HL-60 (cell line): ENCODE results near the gene ADAMTS10.
A peak's percentile ranks its signal among the peaks of the same experiment; 100 is the strongest.
"Not testable (repeated sequence)": the region's sequence is repeated elsewhere in the genome, so short reads cannot be mapped to it uniquely, and the experiment has no call there.

ENCODE experiments used
- DNase-seq, 2 experiments: peaks; one replicate each; pipeline ENCODE4 v3.0.0-alpha.2; 2010 to 2020; ENCODE audit warnings: low read depth in 1 of 2, low spot score in 1 of 2
- H3K27ac ChIP-seq: fragments of 250-450 bp; sonication (Bioruptor Pico); replicated peaks from 2 replicates; pipeline ENCODE4 v1.5.1; 2020; ENCODE audit warnings: mild to moderate bottlenecking, moderate library complexity
- H3K27me3 ChIP-seq: fragments of 250-450 bp; sonication (Bioruptor Pico); 2 replicates; pipeline ENCODE4 v1.5.1; 2021; ENCODE audit warnings: mild to moderate bottlenecking, moderate library complexity; ENCODE audit not compliant: insufficient read depth, poor library complexity, severe bottlenecking
- H3K4me3 ChIP-seq: replicated peaks from 2 replicates; pipeline ENCODE4 v1.5.1; 2011; ENCODE audit warnings: mild to moderate bottlenecking, control low read depth, low read length; ENCODE audit not compliant: insufficient read depth
- CTCF ChIP-seq: IDR thresholded peaks from one replicate; pipeline ENCODE4 v1.5.1; 2011; ENCODE audit warnings: low read length, control low read depth, inconsistent platforms; ENCODE audit not compliant: insufficient read depth
- GABPA ChIP-seq: IDR thresholded peaks from 2 replicates; pipeline ENCODE4 v1.6.1; 2012; ENCODE audit warnings: low read depth
- POLR2AphosphoS5 ChIP-seq: IDR thresholded peaks from 2 replicates; pipeline ENCODE4 v1.6.1; 2012; ENCODE audit warnings: low read depth
- REST ChIP-seq: IDR thresholded peaks from 2 replicates; pipeline ENCODE4 v1.6.1; 2012; ENCODE audit warnings: low read depth; ENCODE audit not compliant: insufficient replicate concordance
- SPI1 ChIP-seq: IDR thresholded peaks from 2 replicates; pipeline ENCODE4 v1.6.1; 2012; ENCODE audit warnings: low read depth, mild to moderate bottlenecking, borderline replicate concordance

ADAMTS10 gene

GRCh38 chr19:8576273-8576993, 34.1 kb downstream of the ADAMTS10 start:
- Histone ChIP-seq H3K27ac (peak overlapping the region; percentile 93), H3K4me3 (peak overlapping the region; percentile 65), H3K27me3 (no peaks in the 10 kb centered on the region)
- no peak for TF ChIP-seq CTCF
- peak; percentile 65 for TF ChIP-seq POLR2AphosphoS5
- no peak for TF ChIP-seq REST
- no peak for TF ChIP-seq GABPA
- peak; percentile 97 for TF ChIP-seq SPI1
- peak; percentile 86 to 89 for DNase-seq

- peak in 1 of 2 experiments; percentile 60 for DNase-seq
- H3K27ac ChIP-seq = peak overlapping the region; percentile 93
- TF ChIP-seq GABPA (no peak), CTCF (no peak), SPI1 (no peak; the same call in 1 of the 2 replicates), REST (no peak), POLR2AphosphoS5 (no peak)
- peak overlapping the region; percentile 65 for H3K4me3 ChIP-seq
- H3K27me3 ChIP-seq = no peaks in the 10 kb centered on the region
Measured at GRCh38 chr19:8575467-8575997, 35.0 kb downstream of the ADAMTS10 start.

GRCh38 chr19:8574619-8574922, 35.9 kb downstream of the ADAMTS10 start:
- not testable (repeated sequence) for H3K4me3 ChIP-seq, H3K27ac ChIP-seq, H3K27me3 ChIP-seq, DNase-seq

- no peak for DNase-seq
- TF ChIP-seq REST = no peak
- TF ChIP-seq CTCF = no peak
- no peak for TF ChIP-seq GABPA
- no peak for TF ChIP-seq POLR2AphosphoS5
- TF ChIP-seq SPI1 = no peak
- Histone ChIP-seq H3K4me3 (no peak overlapping the region), H3K27ac (peak overlapping the region; percentile 32; the same call in 1 of the 2 replicates), H3K27me3 (no peaks in the 10 kb centered on the region)
Measured at GRCh38 chr19:8573316-8573715, 37.2 kb downstream of the ADAMTS10 start.
